Neuronal stem cell (in vitro differentiated cells): ENCODE data around the gene FEM1B.
A peak's percentile ranks its signal among the peaks of the same experiment; 100 is the strongest.

Experiments used
- DNase-seq: peaks from one replicate; pipeline ENCODE4 v3.0.0-alpha.2; 2013; ENCODE audit warnings: low spot score
- H2AFZ ChIP-seq: one replicate; pipeline ENCODE4 v1.6.1; 2013; ENCODE audit warnings: mild to moderate bottlenecking, low read length, inconsistent platforms
- H2AK5ac ChIP-seq: 2 replicates; pipeline ENCODE4 v1.6.1; 2013; ENCODE audit warnings: low read depth, mild to moderate bottlenecking, inconsistent platforms, low read length, moderate library complexity, mixed read lengths
- H2BK120ac ChIP-seq: 2 replicates; pipeline ENCODE4 v1.6.1; 2013; ENCODE audit warnings: low read depth, mild to moderate bottlenecking, inconsistent platforms, low read length, moderate library complexity, mixed read lengths
- H2BK12ac ChIP-seq: one replicate; pipeline ENCODE4 v1.6.1; 2013; ENCODE audit warnings: low read length, inconsistent platforms
- H2BK15ac ChIP-seq: 2 replicates; pipeline ENCODE4 v1.6.1; 2013; ENCODE audit warnings: mild to moderate bottlenecking, low read length, inconsistent platforms, mixed read lengths
- H2BK5ac ChIP-seq: one replicate; pipeline ENCODE4 v1.6.1; 2013; ENCODE audit warnings: inconsistent platforms, mild to moderate bottlenecking, low read length, moderate library complexity
- H3K14ac ChIP-seq: one replicate; pipeline ENCODE4 v1.6.1; 2013; ENCODE audit warnings: low read length, inconsistent platforms
- H3K18ac ChIP-seq: 2 replicates; pipeline ENCODE4 v1.6.1; 2013; ENCODE audit warnings: low read length, inconsistent platforms
- H3K23ac ChIP-seq: 2 replicates; pipeline ENCODE4 v1.6.1; 2013; ENCODE audit warnings: low read depth, mild to moderate bottlenecking, mixed read lengths, low read length, inconsistent platforms; ENCODE audit not compliant: poor library complexity
- H3K27ac ChIP-seq: replicated peaks from 3 replicates; pipeline ENCODE4 v1.5.1; 2013; ENCODE audit warnings: low read length, inconsistent platforms
- H3K27me3 ChIP-seq, 3 experiments: 2 replicates each; pipeline ENCODE4 v1.6.1; 2013; ENCODE audit warnings: low read length in 3 of 3, mild to moderate bottlenecking in 2 of 3, inconsistent platforms in 1 of 3, low read depth in 1 of 3, mixed read lengths in 1 of 3, moderate library complexity in 1 of 3; ENCODE audit not compliant: control insufficient read depth in 3 of 3, insufficient read depth in 3 of 3
- H3K36me3 ChIP-seq, 2 donors: replicated peaks in 1 of 2; 2 replicates each; pipeline ENCODE4 v1.6.1; 2013; ENCODE audit warnings: low read length in 2 of 2; ENCODE audit not compliant: control insufficient read depth in 2 of 2, insufficient read depth in 2 of 2
- H3K4ac ChIP-seq: 2 replicates; pipeline ENCODE4 v1.6.1; 2013; ENCODE audit warnings: inconsistent platforms, mild to moderate bottlenecking, low read length, moderate library complexity
- H3K4me1 ChIP-seq, 2 donors: 1 replicate in 1 of 2; 2 replicates in 1 of 2; pipeline ENCODE4 v1.6.1; 2013; ENCODE audit warnings: low read length in 2 of 2, low read depth in 1 of 2; ENCODE audit not compliant: control insufficient read depth in 2 of 2, insufficient read depth in 1 of 2
- H3K4me2 ChIP-seq: one replicate; pipeline ENCODE4 v1.6.1; 2013; ENCODE audit warnings: mild to moderate bottlenecking, low read length, inconsistent platforms; ENCODE audit not compliant: insufficient read depth, poor library complexity, severe bottlenecking
- H3K4me3 ChIP-seq, 2 donors: 2 replicates each; pipeline ENCODE4 v1.5.1; 2013; ENCODE audit warnings: low read length in 2 of 2, mild to moderate bottlenecking in 2 of 2, inconsistent platforms in 1 of 2, moderate library complexity in 1 of 2
- H3K79me1 ChIP-seq: one replicate; pipeline ENCODE4 v1.6.1; 2013; ENCODE audit warnings: low read depth, mild to moderate bottlenecking, inconsistent platforms, low read length, moderate library complexity
- H3K9ac ChIP-seq: one replicate; pipeline ENCODE4 v1.6.1; 2013; ENCODE audit warnings: mild to moderate bottlenecking, low read depth, low read length, inconsistent platforms; ENCODE audit not compliant: poor library complexity
- H3K9me3 ChIP-seq, 2 donors: replicated peaks in 1 of 2; 2 replicates each; pipeline versions ENCODE3 to v1.6.1; 2013; ENCODE audit warnings: low read length in 2 of 2, mild to moderate bottlenecking in 2 of 2, inconsistent platforms in 1 of 2, low read depth in 1 of 2, mixed read lengths in 1 of 2, moderate library complexity in 1 of 2; ENCODE audit not compliant: control insufficient read depth in 2 of 2, insufficient read depth in 1 of 2
- H4K8ac ChIP-seq: one replicate; pipeline ENCODE4 v1.6.1; 2013; ENCODE audit warnings: low read depth, mild to moderate bottlenecking, inconsistent platforms, low read length, moderate library complexity
- H4K91ac ChIP-seq: one replicate; pipeline ENCODE4 v1.6.1; 2013; ENCODE audit warnings: low read length, low read depth, mild to moderate bottlenecking, inconsistent platforms; ENCODE audit not compliant: poor library complexity
- WGBS, 2 donors: extraction: QIAGEN DNeasy Blood & Tissue Kit; methylation state at CpG; one replicate each; pipeline ENCODE4 v1.1.7; 2013; ENCODE audit warnings: missing lambda C conversion rate in 2 of 2, mixed read lengths in 1 of 2; ENCODE audit not compliant: insufficient read length in 2 of 2, insufficient replicate concordance in 1 of 2; ENCODE audit errors: extremely low coverage in 2 of 2; 5-methylcytosine and 5-hydroxymethylcytosine counted together

Gene FEM1B

DNA sequence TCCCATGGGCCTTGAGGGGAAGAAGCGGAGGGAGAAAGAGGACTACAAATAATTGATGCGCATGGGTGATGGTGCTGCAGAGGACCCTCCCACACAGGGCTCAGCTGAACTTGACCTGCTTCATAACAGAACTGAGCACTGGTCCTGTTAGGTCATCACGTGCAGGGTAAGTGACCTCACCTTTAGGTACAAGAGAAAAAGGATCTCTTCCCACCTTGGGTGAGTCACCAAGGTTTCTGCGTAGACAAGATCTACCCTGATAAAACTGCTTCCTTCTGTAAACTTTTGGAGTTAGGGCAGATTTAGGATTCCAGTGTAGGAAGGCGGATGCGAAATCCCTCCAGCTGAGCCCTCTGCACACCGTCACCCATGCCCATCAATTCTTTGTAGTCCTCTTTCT lies 67.1 kb downstream of the FEM1B start:
- Histone ChIP-seq H2BK12ac (no peak overlapping the region), H3K36me3 (no peaks in the 10 kb centered on the region), H3K4me2 (no peak overlapping the region), H2AFZ (no peak overlapping the region), H2BK120ac (no peak overlapping the region), H3K14ac (no peak overlapping the region), H3K4ac (no peak overlapping the region), H3K9me3 (no peaks in the 10 kb centered on the region), H3K23ac (no peak overlapping the region), H4K91ac (no peak overlapping the region), H3K9ac (peak overlapping the region; percentile 5), H3K4me1 (no peaks in the 10 kb centered on the region), H3K18ac (no peak overlapping the region), H2AK5ac (no peak overlapping the region), H4K8ac (no peak overlapping the region), H3K4me3 (no peak overlapping the region), H3K27ac (no peak overlapping the region), H2BK15ac (no peak overlapping the region), H3K27me3 (peaks cover 0 to 8% (median 2%) of the 10 kb centered on the region in 3 experiments), H3K79me1 (no peaks in the 10 kb centered on the region), H2BK5ac (no peak overlapping the region)
- no CpG with 5 or more reads among the region's 7 CpGs for WGBS, 2 donors
- no peak for DNase-seq
